Measurements from ENCODE around the gene ROS1. TPM values are rescaled to one million over a fixed set of nuclear protein-coding genes. Genes with fewer than 3 reads are reported as not detected.

Gene ROS1
- total RNA-seq, 1 donor: 0.18 TPM

- H3K4me3 ChIP-seq (ENCODE audit: low read depth, low read length): no peak overlapping the region
- TF ChIP-seq CTCF (IDR thresholded peaks at IDR 0.05; ENCODE audit: insufficient read depth, low read length): no peak
- DNase-seq (ENCODE audit: low read depth): no peak
Observed at GRCh38 chr6:117309611-117310010, 116.1 kb downstream of the ROS1 start.

GRCh38 chr6:117309069-117309468 is 116.7 kb downstream of the ROS1 start:
- H3K4me3 ChIP-seq (ENCODE audit: low read depth, low read length): no peak overlapping the region
- DNase-seq (ENCODE audit: low read depth): no peak
- no peak for TF ChIP-seq CTCF (IDR thresholded peaks at IDR 0.05; ENCODE audit: insufficient read depth, low read length)

GRCh38 chr6:117307655-117308054 is 118.1 kb downstream of the ROS1 start:
- H3K4me3 ChIP-seq (ENCODE audit: low read depth, low read length): no peak overlapping the region
- TF ChIP-seq CTCF (IDR thresholded peaks at IDR 0.05; ENCODE audit: insufficient read depth, low read length): no peak
- no peak for DNase-seq (ENCODE audit: low read depth)

- no peak for TF ChIP-seq CTCF (IDR thresholded peaks at IDR 0.05; ENCODE audit: insufficient read depth, low read length)
- no peak overlapping the region for H3K4me3 ChIP-seq (ENCODE audit: low read depth, low read length)
- no peak for DNase-seq (ENCODE audit: low read depth)
Observed at GRCh38 chr6:117306227-117306790, 119.4 kb downstream of the ROS1 start.

GRCh38 chr6:117304446-117304845 is 121.3 kb downstream of the ROS1 start:
- no peak for TF ChIP-seq CTCF (IDR thresholded peaks at IDR 0.05; ENCODE audit: insufficient read depth, low read length)
- DNase-seq (ENCODE audit: low read depth): no peak
- H3K4me3 ChIP-seq (ENCODE audit: low read depth, low read length): no peak overlapping the region

GRCh38 chr6:117303323-117303722 is 122.4 kb downstream of the ROS1 start:
- no peak overlapping the region for H3K4me3 ChIP-seq (ENCODE audit: low read depth, low read length)
- no peak for TF ChIP-seq CTCF (IDR thresholded peaks at IDR 0.05; ENCODE audit: insufficient read depth, low read length)
- DNase-seq (ENCODE audit: low read depth): no peak

GRCh38 chr6:117298941-117299340 is 126.8 kb downstream of the ROS1 start:
- no peak for TF ChIP-seq CTCF (IDR thresholded peaks at IDR 0.05; ENCODE audit: insufficient read depth, low read length)
- no peak for DNase-seq (ENCODE audit: low read depth)

More at GRCh38 chr6:117298941-117299340, 126.8 kb downstream of the ROS1 start:
- H3K4me3 ChIP-seq (ENCODE audit: low read depth, low read length): no peak overlapping the region
